ENCODE results near the gene NQO1. TPM values are rescaled to one million over a fixed set of nuclear protein-coding genes. Genes with fewer than 3 reads are reported as not detected.

Gene NQO1
- total and polyA plus RNA-seq, 2 of the 8 experiments (the other 6 are each of a cell fraction or from before 2014, with no cell fraction given): 32.7 to 45.7 TPM

DNA sequence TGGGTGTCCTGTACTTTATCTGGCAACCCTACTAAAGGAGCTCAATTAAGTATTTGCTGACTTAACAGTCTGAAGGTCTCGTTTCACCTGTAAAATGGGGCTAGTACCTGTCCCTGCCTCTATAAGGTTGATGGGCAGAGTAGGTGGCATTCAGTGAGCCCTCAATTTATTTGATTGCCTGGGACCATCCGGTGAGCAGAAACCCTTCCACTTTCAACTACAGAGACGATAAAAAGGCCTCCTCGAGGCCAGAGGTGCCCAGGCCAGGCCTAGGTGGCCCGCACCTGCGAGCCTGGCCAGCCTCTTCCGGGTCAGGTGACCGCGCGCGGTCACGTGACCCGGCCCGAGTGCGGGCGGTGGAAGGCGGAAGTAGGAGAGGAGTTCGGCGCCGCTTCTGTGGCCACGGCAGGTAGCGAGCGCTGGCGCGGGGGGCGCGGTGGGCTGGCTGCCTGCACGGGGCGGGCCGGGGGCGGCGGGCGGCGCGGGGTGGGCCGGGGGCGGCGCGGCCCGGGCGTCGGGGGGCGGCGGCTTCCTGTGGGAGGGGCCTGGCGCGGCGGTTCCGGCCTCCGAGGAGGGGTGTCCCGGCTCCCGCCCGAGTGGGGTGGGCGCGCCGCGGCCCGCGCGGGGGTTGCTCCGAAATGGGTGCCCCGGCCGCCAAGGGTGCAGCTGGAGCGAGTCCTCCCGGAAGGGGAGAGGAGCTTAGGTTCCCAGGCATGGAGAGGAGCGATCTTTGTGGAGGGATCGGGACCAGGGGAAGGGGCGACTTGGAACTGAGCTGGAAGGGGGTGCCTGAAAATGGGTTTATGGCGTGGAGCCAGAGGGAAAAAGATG is 35.8 kb upstream of the NQO1 start, which contains the start of gene WWP2:
TSS of gene WWP2 (plus strand) at position 350 of the 831 bp plus-strand sequence. CDS start 24,679 bp downstream, outside the sequence.
- CTCF ChIA-PET (ENCODE audit: partially characterized antibody): interaction anchor here (1.0 to 1.4 kb wide), 6 partner anchors 15 to 168 kb away, joined by 3 to 4 read pairs (median 4); no protein-coding TSS in a partner anchor
- Histone ChIP-seq H2BK12ac (ENCODE audit: low read depth, low read length) (no peak within 1 kb of the TSS), H2BK120ac (replicated peaks; ENCODE audit: low read depth, low read length) (no peak within 1 kb of the TSS), H3K4me3 (ENCODE audit: extremely low read depth in 1 of 4, insufficient read depth in 2 of 4, low read depth in 3 of 4, low read length in 4 of 4) (peak within 1 kb of the TSS; percentile 84 to 100 (median 96)), H3K18ac (ENCODE audit: extremely low read depth, low read length) (peak within 1 kb of the TSS; percentile 87), H3K23me2 (ENCODE audit: low read depth, low read length) (peaks cover 5% of the 10 kb centered on the region; the same call in 1 of the 2 replicates), H3K27me3 (replicated peaks in 1 of 4; ENCODE audit: control insufficient read depth in 3 of 4, extremely low read depth in 1 of 4, insufficient read depth in 3 of 4, low read length in 3 of 4) (no peaks in the 10 kb centered on the region), H4K20me1 (replicated peaks in 1 of 2; ENCODE audit: control insufficient read depth in 1 of 2, insufficient read depth in 2 of 2, low read length in 2 of 2) (no peaks in the 10 kb centered on the region), H2BK20ac (ENCODE audit: low read length) (no peak within 1 kb of the TSS), H3K9me3 (ENCODE audit: insufficient read depth in 2 of 2, low read depth in 1 of 2, low read length in 1 of 2) (peaks cover 0 to 2% of the 10 kb centered on the region in 2 experiments; a peak in 1 of 4 replicates), H3K79me2 (ENCODE audit: control insufficient read depth in 1 of 2, insufficient read depth in 2 of 2, low read length in 2 of 2) (peaks cover 9 to 44% of the 10 kb centered on the region in 2 experiments), H3K79me1 (ENCODE audit: low read depth, low read length) (peaks cover 7% of the 10 kb centered on the region), H2BK15ac (ENCODE audit: low read length) (no peak within 1 kb of the TSS), H4K8ac (ENCODE audit: extremely low read depth, insufficient read depth, low read length) (peak within 1 kb of the TSS; percentile 93), H3K9ac (replicated peaks in 1 of 4; ENCODE audit: extremely low read depth in 1 of 4, low read depth in 3 of 4, low read length in 3 of 4) (peak within 1 kb of the TSS; percentile 67 to 85 (median 82)), H3K4me1 (replicated peaks in 1 of 4; ENCODE audit: control insufficient read depth in 3 of 4, insufficient read depth in 4 of 4, low read length in 3 of 4) (peaks cover 0 to 2% (median 0%) of the 10 kb centered on the region in 4 experiments; a peak in 3 of 7 replicates), H3K56ac (replicated peaks; ENCODE audit: insufficient read length, low read depth, low read length) (peak within 1 kb of the TSS; percentile 72), H3K14ac (ENCODE audit: insufficient read length) (no peak within 1 kb of the TSS), H4K5ac (ENCODE audit: insufficient read length, low read depth, low read length) (peak within 1 kb of the TSS; percentile 96), H3K23ac (ENCODE audit: insufficient read length) (no peak within 1 kb of the TSS), H2BK5ac (ENCODE audit: low read depth, low read length) (peak within 1 kb of the TSS; percentile 81), H2AK5ac (ENCODE audit: low read depth, low read length) (no peak within 1 kb of the TSS), H3K4me2 (ENCODE audit: insufficient read depth in 1 of 2, low read depth in 2 of 2, low read length in 2 of 2) (peak within 1 kb of the TSS; percentile 78 to 89), H4K91ac (replicated peaks; ENCODE audit: insufficient read length, low read length) (peak within 1 kb of the TSS; percentile 90), H3K27ac (ENCODE audit: low read depth, low read length) (peak within 1 kb of the TSS; percentile 66; the same call in 1 of the 2 replicates), H2AFZ (ENCODE audit: low read length) (peak within 1 kb of the TSS; percentile 83), H3K4ac (replicated peaks; ENCODE audit: insufficient read length, low read depth, low read length) (peak within 1 kb of the TSS; percentile 47), H3K36me3 (ENCODE audit: control insufficient read depth in 2 of 4, insufficient read depth in 4 of 4, low read length in 3 of 4) (no peaks in the 10 kb centered on the region)
- POLR2A ChIA-PET (ENCODE audit: partially characterized antibody): interaction anchor here (0.7 to 2.5 kb wide), 11 partner anchors 8 to 40 kb away, joined by 3 to 17 read pairs (median 3); partner anchors contain the start of genes NOB1 and NQO1
- DNase-seq (ENCODE audit: low read depth in 1 of 2, low spot score in 2 of 2) (peak; percentile 54 to 79), FAIRE-seq (no peak)
- WGBS, 2 experiments (ENCODE audit: extremely low coverage in 1 of 2, insufficient coverage in 1 of 2, insufficient read length in 1 of 2, insufficient replicate concordance in 2 of 2, low coverage in 1 of 2, low lambda C conversion rate in 2 of 2, missing lambda C conversion rate in 1 of 2): 5% methylated on average over 21 of the region's 68 CpGs; no CpG with 5 or more reads in 1 of the 2 experiments
- peak; percentile 77 for TF ChIP-seq TBP (IDR thresholded peaks at IDR 0.05; ENCODE audit: low read depth, low read length)
- no peak for TF ChIP-seq RXRA (IDR thresholded peaks at IDR 0.05; ENCODE audit: insufficient read depth, low read depth, low read length)
- peak; percentile 86 for TF ChIP-seq TAF1 (IDR thresholded peaks at IDR 0.05; ENCODE audit: low read depth, low read length)
- TF ChIP-seq CTBP2 (IDR thresholded peaks at IDR 0.05; ENCODE audit: borderline replicate concordance, insufficient read depth, insufficient read length, low read length): no peak
- TF ChIP-seq JUND (IDR thresholded peaks at IDR 0.05; ENCODE audit: low read length): no peak
- peak; percentile 61; the same call in 1 of the 2 replicates for TF ChIP-seq EGR1 (IDR thresholded peaks at IDR 0.05; ENCODE audit: borderline replicate concordance, low read depth, low read length)
- no peak for TF ChIP-seq CHD1 (IDR thresholded peaks at IDR 0.05; ENCODE audit: low read depth, low read length)
- no peak for TF ChIP-seq YY1 (IDR thresholded peaks at IDR 0.05; ENCODE audit: low read depth, low read length)
- TF ChIP-seq, protein P1, sequence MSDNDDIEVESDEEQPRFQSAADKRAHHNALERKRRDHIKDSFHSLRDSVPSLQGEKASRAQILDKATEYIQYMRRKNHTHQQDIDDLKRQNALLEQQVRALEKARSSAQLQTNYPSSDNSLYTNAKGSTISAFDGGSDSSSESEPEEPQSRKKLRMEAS (IDR thresholded peaks at IDR 0.05): peak; percentile 77; the same call in 1 of the 2 replicates
- TF ChIP-seq SP4 (IDR thresholded peaks at IDR 0.05; ENCODE audit: low read length): peak; percentile 97
- no peak for TF ChIP-seq EZH2 (IDR thresholded peaks at IDR 0.05; ENCODE audit: low read depth, low read length, severe bottlenecking)
- no peak for TF ChIP-seq BCL11A (IDR thresholded peaks at IDR 0.05; ENCODE audit: low read depth in 2 of 2, low read length in 2 of 2)

Data from H1 (cell line).